Loucy (cell line): ENCODE measurements around the gene TMEM179B.

Experiments used
- H2AFZ ChIP-seq: fragments of 200-600 bp; sonication (generic); 2 replicates; pipeline ENCODE4 v1.6.0; 2016; ENCODE audit warnings: antibody characterized with exemption, mild to moderate bottlenecking, low read length, moderate library complexity
- H3F3A ChIP-seq: fragments of 200-600 bp; 2 replicates; pipeline ENCODE4 v1.6.0; 2016; ENCODE audit warnings: antibody characterized with exemption, low read depth, mild to moderate bottlenecking
- H3K27me3 ChIP-seq: fragments of 200-600 bp; sonication (generic); 2 replicates; pipeline ENCODE4 v1.6.1; 2014; ENCODE audit warnings: low read length, mild to moderate bottlenecking; ENCODE audit not compliant: insufficient read depth, poor library complexity, severe bottlenecking
- H3K36me3 ChIP-seq: fragments of 200-600 bp; sonication (generic); 2 replicates; pipeline ENCODE4 v1.6.1; 2016; ENCODE audit warnings: low read length; ENCODE audit not compliant: insufficient read depth
- H3K4me1 ChIP-seq: fragments of 200-600 bp; sonication (generic); 2 replicates; pipeline ENCODE4 v1.5.1; 2014; ENCODE audit warnings: low read length, mild to moderate bottlenecking; ENCODE audit not compliant: insufficient read depth, poor library complexity, severe bottlenecking
- H3K4me2 ChIP-seq: fragments of 200-600 bp; sonication (generic); 2 replicates; pipeline ENCODE4 v1.6.0; 2014; ENCODE audit warnings: antibody characterized with exemption, low read length, low read depth, mild to moderate bottlenecking; ENCODE audit not compliant: poor library complexity, severe bottlenecking
- H3K4me3 ChIP-seq: fragments of 200-600 bp; sonication (generic); 2 replicates; pipeline ENCODE4 v1.5.1; 2014; ENCODE audit warnings: low read length, mild to moderate bottlenecking, mixed read lengths; ENCODE audit not compliant: poor library complexity, severe bottlenecking
- H3K79me2 ChIP-seq: fragments of 200-600 bp; sonication (generic); 2 replicates; pipeline ENCODE4 v1.6.1; 2014; ENCODE audit warnings: low read length; ENCODE audit not compliant: insufficient read depth
- H3K9ac ChIP-seq: fragments of 200-600 bp; sonication (generic); 2 replicates; pipeline ENCODE4 v1.6.0; 2014; ENCODE audit warnings: mild to moderate bottlenecking, low read depth, low read length, moderate library complexity; ENCODE audit not compliant: poor library complexity, severe bottlenecking
- H3K9me2 ChIP-seq: fragments of 200-600 bp; sonication (generic); replicated peaks from 2 replicates; pipeline ENCODE4 v1.6.1; 2016; ENCODE audit warnings: low read depth, low read length, mixed read lengths
- H3K9me3 ChIP-seq: fragments of 200-600 bp; sonication (generic); 2 replicates; pipeline ENCODE4 v1.6.1; 2014; ENCODE audit warnings: mild to moderate bottlenecking, antibody characterized with exemption, low read length, low read depth; ENCODE audit not compliant: insufficient read depth
- H4K20me1 ChIP-seq: fragments of 200-600 bp; sonication (generic); 2 replicates; pipeline ENCODE4 v1.6.0; 2014; ENCODE audit warnings: antibody characterized with exemption, low read length, mild to moderate bottlenecking; ENCODE audit not compliant: insufficient read depth, poor library complexity, severe bottlenecking
- CTCF ChIP-seq: fragments of 200-600 bp; sonication (generic); conservative IDR thresholded peaks from 2 replicates; pipeline ENCODE4 v1.5.1; 2014; ENCODE audit warnings: mild to moderate bottlenecking, antibody characterized with exemption, low read length
- EZH2phosphoT487 ChIP-seq: fragments of 200-600 bp; IDR thresholded peaks from 2 replicates; pipeline ENCODE4 v1.6.1; 2018; ENCODE audit warnings: antibody characterized with exemption, mild to moderate bottlenecking, moderate library complexity, borderline replicate concordance

Gene TMEM179B

GRCh38 chr11:62775646-62776045 is 11.6 kb upstream of the TMEM179B start:
- H3K4me2 ChIP-seq, result no peak overlapping the region
- 0 out of 2 replicates have a peak, but pooled peaks cover 3% of the 10 kb centered on the region for H3F3A ChIP-seq
- H3K9me3 ChIP-seq, result no peaks in the 10 kb centered on the region
- H3K9me2 ChIP-seq, result no peaks in the 10 kb centered on the region
- no peaks in the 10 kb centered on the region for H4K20me1 ChIP-seq
- H3K9ac ChIP-seq, result no peak overlapping the region
- H3K4me3 ChIP-seq, result no peak overlapping the region
- peaks cover 14% of the 10 kb centered on the region; the same call in 1 of the 2 replicates for H3K36me3 ChIP-seq
- no peaks in the 10 kb centered on the region for H3K27me3 ChIP-seq
- TF ChIP-seq CTCF (no peak), EZH2phosphoT487 (no peak)
- peaks cover under 1% of the 10 kb centered on the region for H3K4me1 ChIP-seq
- H3K79me2 ChIP-seq, result peaks cover 8% of the 10 kb centered on the region; the same call in 1 of the 2 replicates
- H2AFZ ChIP-seq, result no peak overlapping the region

GRCh38 chr11:62777389-62777788 is 9.8 kb upstream of the TMEM179B start:
- Histone ChIP-seq H3K36me3 (peaks cover 14% of the 10 kb centered on the region; the same call in 1 of the 2 replicates), H2AFZ (no peak overlapping the region), H4K20me1 (no peaks in the 10 kb centered on the region), H3K27me3 (no peaks in the 10 kb centered on the region), H3K79me2 (0 out of 2 replicates have a peak, but pooled peaks cover under 1% of the 10 kb centered on the region), H3K9ac (no peak overlapping the region), H3K4me1 (no peaks in the 10 kb centered on the region), H3K9me3 (no peaks in the 10 kb centered on the region), H3K4me3 (no peak overlapping the region), H3K9me2 (no peaks in the 10 kb centered on the region), H3K4me2 (no peak overlapping the region), H3F3A (no peaks in the 10 kb centered on the region)
- TF ChIP-seq EZH2phosphoT487 (no peak), CTCF (no peak)

- peaks cover 14% of the 10 kb centered on the region; the same call in 1 of the 2 replicates for H3K36me3 ChIP-seq
- H3K9me3 ChIP-seq, result no peaks in the 10 kb centered on the region
- TF ChIP-seq CTCF (no peak), EZH2phosphoT487 (no peak)
Measured at GRCh38 chr11:62778441-62778840, 8.8 kb upstream of the TMEM179B start.

More at GRCh38 chr11:62778441-62778840, 8.8 kb upstream of the TMEM179B start:
- H3K79me2 ChIP-seq, result no peaks in the 10 kb centered on the region
- no peaks in the 10 kb centered on the region for H3K27me3 ChIP-seq
- no peaks in the 10 kb centered on the region for H3K4me1 ChIP-seq
- H3K9ac ChIP-seq, result no peak overlapping the region
- no peak overlapping the region for H3K4me3 ChIP-seq
- no peak overlapping the region for H2AFZ ChIP-seq
- H3F3A ChIP-seq, result no peaks in the 10 kb centered on the region
- no peaks in the 10 kb centered on the region for H4K20me1 ChIP-seq
- H3K9me2 ChIP-seq, result no peaks in the 10 kb centered on the region
- H3K4me2 ChIP-seq, result no peak overlapping the region
